ENCODE measurements around the gene IQGAP1. TPM values are rescaled to one million over a fixed set of nuclear protein-coding genes. Genes with fewer than 3 reads are reported as not detected.

IQGAP1 gene
- total RNA-seq, 1 experiment from 2014 or later: 72.4 TPM

DNA sequence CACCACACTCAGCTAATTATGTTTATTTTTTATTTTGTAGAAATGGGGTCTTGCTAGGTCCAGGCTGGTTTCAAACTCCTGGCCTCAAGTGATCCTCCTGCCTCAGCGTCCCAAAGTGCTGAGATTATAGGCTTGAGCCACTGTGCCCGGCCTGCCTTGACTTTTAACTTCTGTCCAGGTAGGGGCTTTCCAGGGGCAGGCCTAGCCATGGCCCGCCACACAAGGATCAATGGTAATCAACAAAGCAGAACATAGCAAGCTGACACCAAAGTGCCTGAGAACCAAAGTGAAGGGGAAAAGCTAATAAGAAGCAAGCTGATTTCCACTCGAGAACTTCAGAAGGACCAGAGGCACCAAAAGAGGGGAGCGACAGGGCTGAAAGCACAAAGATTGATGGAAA is 132.3 kb downstream of the IQGAP1 start:
- H3K56ac ChIP-seq (ENCODE audit: insufficient read length, low read depth, low read length): no peak overlapping the region
- H4K91ac ChIP-seq (ENCODE audit: insufficient read length, low read depth, low read length): no peak overlapping the region
- Mint-ChIP-seq H3K36me3 (ENCODE audit: insufficient read depth in 1 of 3, low read depth in 3 of 3) (no peaks in the 10 kb centered on the region), H3K27me3 (ENCODE audit: low read depth) (peaks cover 6% of the 10 kb centered on the region), H3K27ac (no peak overlapping the region), H3K4me1 (no peaks in the 10 kb centered on the region), H3K4me3 (no peak overlapping the region), H3K9me3 (no peaks in the 10 kb centered on the region)
- no peaks in the 10 kb centered on the region; the same call in 1 of the 2 replicates for H3K4me1 ChIP-seq (ENCODE audit: insufficient read depth, low read length)
- H3K18ac ChIP-seq (ENCODE audit: insufficient read length, low read depth, low read length): no peak overlapping the region
- H3K27me3 ChIP-seq (ENCODE audit: insufficient read depth, low read length): no peaks in the 10 kb centered on the region
- no CpG with 5 or more reads among the region's 5 CpGs for WGBS (ENCODE audit: extremely low coverage, insufficient read length, low lambda C conversion rate)
- no peaks in the 10 kb centered on the region for H3K79me1 ChIP-seq (ENCODE audit: insufficient read depth, low read depth, low read length, poor library complexity, severe bottlenecking)
- no peak overlapping the region for H4K8ac ChIP-seq (replicated peaks; ENCODE audit: insufficient read length, low read depth, low read length)
- no peak overlapping the region for H3T11ph ChIP-seq (ENCODE audit: low read length)
- no peak overlapping the region for H3K27ac ChIP-seq (ENCODE audit: insufficient read length, low read depth, low read length)
- no peak overlapping the region for H3K14ac ChIP-seq (ENCODE audit: insufficient read depth, low read length)
- H2BK12ac ChIP-seq (ENCODE audit: insufficient read length, low read depth, low read length): no peak overlapping the region
- no peaks in the 10 kb centered on the region for H3K23me2 ChIP-seq (ENCODE audit: insufficient read length, low read depth, low read length, poor library complexity, severe bottlenecking)
- no peak overlapping the region for H4K5ac ChIP-seq (ENCODE audit: insufficient read length, low read depth, low read length)
- H3K4me2 ChIP-seq (ENCODE audit: insufficient read depth, insufficient read length, low read length): no peak overlapping the region
- H2BK5ac ChIP-seq (ENCODE audit: insufficient read length, low read length): no peak overlapping the region
- H2AFZ ChIP-seq (ENCODE audit: low read length): no peak overlapping the region
- H3K9me3 ChIP-seq (ENCODE audit: control insufficient read depth, low read depth, low read length): no peaks in the 10 kb centered on the region
- no peak overlapping the region for H2BK120ac ChIP-seq (ENCODE audit: low read depth, low read length, poor library complexity, severe bottlenecking)
- H3K23ac ChIP-seq (ENCODE audit: insufficient read length, low read depth, low read length): no peak overlapping the region
- H2BK20ac ChIP-seq (ENCODE audit: low read depth, low read length, poor library complexity, severe bottlenecking): no peak overlapping the region
- TF ChIP-seq, protein P1, sequence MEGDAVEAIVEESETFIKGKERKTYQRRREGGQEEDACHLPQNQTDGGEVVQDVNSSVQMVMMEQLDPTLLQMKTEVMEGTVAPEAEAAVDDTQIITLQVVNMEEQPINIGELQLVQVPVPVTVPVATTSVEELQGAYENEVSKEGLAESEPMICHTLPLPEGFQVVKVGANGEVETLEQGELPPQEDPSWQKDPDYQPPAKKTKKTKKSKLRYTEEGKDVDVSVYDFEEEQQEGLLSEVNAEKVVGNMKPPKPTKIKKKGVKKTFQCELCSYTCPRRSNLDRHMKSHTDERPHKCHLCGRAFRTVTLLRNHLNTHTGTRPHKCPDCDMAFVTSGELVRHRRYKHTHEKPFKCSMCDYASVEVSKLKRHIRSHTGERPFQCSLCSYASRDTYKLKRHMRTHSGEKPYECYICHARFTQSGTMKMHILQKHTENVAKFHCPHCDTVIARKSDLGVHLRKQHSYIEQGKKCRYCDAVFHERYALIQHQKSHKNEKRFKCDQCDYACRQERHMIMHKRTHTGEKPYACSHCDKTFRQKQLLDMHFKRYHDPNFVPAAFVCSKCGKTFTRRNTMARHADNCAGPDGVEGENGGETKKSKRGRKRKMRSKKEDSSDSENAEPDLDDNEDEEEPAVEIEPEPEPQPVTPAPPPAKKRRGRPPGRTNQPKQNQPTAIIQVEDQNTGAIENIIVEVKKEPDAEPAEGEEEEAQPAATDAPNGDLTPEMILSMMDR (conservative IDR thresholded peaks at IDR 0.05): no peak
- H2BK15ac ChIP-seq (ENCODE audit: low read depth, low read length): no peak overlapping the region
- no peak overlapping the region for H3K9ac ChIP-seq (ENCODE audit: extremely low read depth, insufficient read length, low read length)
- no peak overlapping the region for H3K4ac ChIP-seq (ENCODE audit: low read depth, low read length)
- no peak overlapping the region for H2AK5ac ChIP-seq (ENCODE audit: insufficient read length, low read length)
- no peaks in the 10 kb centered on the region for H4K20me1 ChIP-seq (ENCODE audit: control insufficient read depth, insufficient read depth, insufficient read length)
- H3K79me2 ChIP-seq (ENCODE audit: insufficient read depth, low read length): no peaks in the 10 kb centered on the region
- no peak for DNase-seq

All from H9 (cell line).